Measurements from ENCODE around the gene PAPPA.

DNA sequence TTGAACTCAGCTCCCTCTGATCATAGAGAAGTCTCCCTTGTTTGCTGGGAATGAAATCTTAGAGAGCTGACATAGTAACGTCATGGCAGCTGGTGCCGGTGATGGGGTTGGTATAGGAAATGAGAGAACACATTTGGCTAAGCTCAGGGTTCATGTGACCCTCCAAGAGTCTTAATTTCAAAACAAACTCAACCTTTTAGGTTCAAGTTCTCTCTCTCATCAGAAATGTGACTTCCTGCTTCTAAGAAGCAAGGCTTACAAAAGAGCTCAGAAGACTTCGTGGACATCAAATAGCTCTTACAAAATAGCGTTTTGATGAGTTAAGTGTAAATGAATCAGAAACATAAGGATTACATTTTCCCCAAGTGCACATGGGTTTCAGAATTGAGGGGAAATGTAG lies 97.3 kb downstream of the PAPPA start:
- TF ChIP-seq EZH2phosphoT487 (IDR thresholded peaks at IDR 0.05) (no peak), EZH2 (IDR thresholded peaks at IDR 0.05) (no peak)
- TF ChIP-seq, protein P1, sequence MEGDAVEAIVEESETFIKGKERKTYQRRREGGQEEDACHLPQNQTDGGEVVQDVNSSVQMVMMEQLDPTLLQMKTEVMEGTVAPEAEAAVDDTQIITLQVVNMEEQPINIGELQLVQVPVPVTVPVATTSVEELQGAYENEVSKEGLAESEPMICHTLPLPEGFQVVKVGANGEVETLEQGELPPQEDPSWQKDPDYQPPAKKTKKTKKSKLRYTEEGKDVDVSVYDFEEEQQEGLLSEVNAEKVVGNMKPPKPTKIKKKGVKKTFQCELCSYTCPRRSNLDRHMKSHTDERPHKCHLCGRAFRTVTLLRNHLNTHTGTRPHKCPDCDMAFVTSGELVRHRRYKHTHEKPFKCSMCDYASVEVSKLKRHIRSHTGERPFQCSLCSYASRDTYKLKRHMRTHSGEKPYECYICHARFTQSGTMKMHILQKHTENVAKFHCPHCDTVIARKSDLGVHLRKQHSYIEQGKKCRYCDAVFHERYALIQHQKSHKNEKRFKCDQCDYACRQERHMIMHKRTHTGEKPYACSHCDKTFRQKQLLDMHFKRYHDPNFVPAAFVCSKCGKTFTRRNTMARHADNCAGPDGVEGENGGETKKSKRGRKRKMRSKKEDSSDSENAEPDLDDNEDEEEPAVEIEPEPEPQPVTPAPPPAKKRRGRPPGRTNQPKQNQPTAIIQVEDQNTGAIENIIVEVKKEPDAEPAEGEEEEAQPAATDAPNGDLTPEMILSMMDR (IDR thresholded peaks at IDR 0.05), result no peak

Data from neural progenitor cell (in vitro differentiated cells).